AG10803 (cell line): Measurements from ENCODE around the gene PHKB.
A peak's percentile ranks its signal among the peaks of the same experiment; 100 is the strongest.

Experiments
- DNase-seq: peaks from one replicate; pipeline ENCODE4 v3.0.0; 2010; ENCODE audit warnings: low read depth
- H3K4me3 ChIP-seq: 2 replicates; pipeline ENCODE4 v1.5.1; 2011; ENCODE audit warnings: mild to moderate bottlenecking, low read length, control low read depth
- CTCF ChIP-seq: conservative IDR thresholded peaks from 2 replicates; pipeline ENCODE4 v1.5.1; 2011; ENCODE audit warnings: mild to moderate bottlenecking, low read length, control low read depth, inconsistent platforms

The PHKB gene

GRCh38 chr16:47599512-47599911, 138.4 kb downstream of the PHKB start:
- no peak for DNase-seq
- no peak overlapping the region for H3K4me3 ChIP-seq
- no peak for TF ChIP-seq CTCF

- no peak for TF ChIP-seq CTCF
- no peak overlapping the region for H3K4me3 ChIP-seq
- DNase-seq: no peak
Observed at GRCh38 chr16:47600376-47600775, 139.2 kb downstream of the PHKB start.

GRCh38 chr16:47604306-47604705, 143.2 kb downstream of the PHKB start:
- peak; percentile 69 for DNase-seq
- H3K4me3 ChIP-seq: no peak overlapping the region
- no peak for TF ChIP-seq CTCF

GRCh38 chr16:47611042-47611441, 149.9 kb downstream of the PHKB start:
- no peak for TF ChIP-seq CTCF
- DNase-seq: no peak
- no peak overlapping the region for H3K4me3 ChIP-seq

GRCh38 chr16:47611848-47612493, 150.8 kb downstream of the PHKB start:
- no peak for DNase-seq
- H3K4me3 ChIP-seq: no peak overlapping the region
- TF ChIP-seq CTCF: no peak

GRCh38 chr16:47612711-47613110, 151.6 kb downstream of the PHKB start:
- H3K4me3 ChIP-seq: no peak overlapping the region
- peak; percentile 17 for DNase-seq
- TF ChIP-seq CTCF: no peak

GRCh38 chr16:47613251-47613650, 152.1 kb downstream of the PHKB start:
- no peak overlapping the region for H3K4me3 ChIP-seq
- TF ChIP-seq CTCF: no peak
- DNase-seq: peak; percentile 72
